Panc1 (cell line): ENCODE measurements around the gene SNTG2. TPM values are rescaled to one million over a fixed set of nuclear protein-coding genes. Genes with fewer than 3 reads are reported as not detected.

Experiments used
- ATAC-seq: fragments of 200-7000 bp; cut with Tn5 transposase; 2 replicates; pipeline ENCODE4 v1.9.1; 2020; ENCODE audit warnings: mild to moderate bottlenecking, moderate library complexity
- BruUV-seq: library from RNA; stranded (reverse); fragments of 400-500 nt; replicated peaks from 2 replicates; lab custom pipeline; 2021; lab: Mats Ljungman, UMichigan
- CTCF ChIA-PET: fragments of 300-600 bp; sonication (Branson Sonifier 250); formaldehyde crosslinking; loops from one replicate; lab custom pipeline; 2022; ENCODE audit warnings: antibody characterized with exemption; lab: Charles Lee
- POLR2A ChIA-PET: fragments of 300-600 bp; sonication (Branson Sonifier 250); formaldehyde crosslinking; loops from one replicate; lab custom pipeline; 2022; ENCODE audit warnings: antibody characterized with exemption; lab: Charles Lee
- DNase-seq: peaks from one replicate; pipeline ENCODE4 v3.0.0-alpha.2; 2010; ENCODE audit warnings: low read depth, low spot score
- H3K27ac ChIP-seq: 2 replicates; pipeline ENCODE4 v1.5.1; 2011; ENCODE audit warnings: mild to moderate bottlenecking, low read length, inconsistent platforms
- H3K27me3 ChIP-seq: fragments of 200-500 bp; sonication (Bioruptor generic); 2 replicates; pipeline ENCODE4 v1.6.0; 2014; ENCODE audit warnings: low read length, inconsistent platforms; ENCODE audit not compliant: control insufficient read depth, insufficient read depth
- H3K36me3 ChIP-seq: fragments of 200-500 bp; sonication (Bioruptor generic); 2 replicates; pipeline ENCODE4 v1.5.1; 2014; ENCODE audit warnings: inconsistent platforms, mild to moderate bottlenecking, low read length, moderate library complexity; ENCODE audit not compliant: control insufficient read depth, insufficient read depth
- H3K4me1 ChIP-seq: 2 replicates; pipeline ENCODE4 v1.5.1; 2011; ENCODE audit warnings: inconsistent platforms, mild to moderate bottlenecking, low read length, moderate library complexity; ENCODE audit not compliant: control insufficient read depth, insufficient read depth
- H3K4me3 ChIP-seq, 2 experiments: 2 replicates each; pipeline ENCODE4 v1.5.1; 2011 to 2012; ENCODE audit warnings: low read depth in 2 of 2, low read length in 2 of 2, mild to moderate bottlenecking in 2 of 2, inconsistent platforms in 1 of 2, moderate library complexity in 1 of 2
- H3K9me3 ChIP-seq: fragments of 200-500 bp; sonication (Bioruptor generic); 2 replicates; pipeline ENCODE4 v1.5.1; 2014; ENCODE audit warnings: low read depth, mild to moderate bottlenecking, inconsistent platforms, low read length, moderate library complexity; ENCODE audit not compliant: control insufficient read depth, insufficient read depth
- POLR2AphosphoS5 ChIP-seq: IDR thresholded peaks from 2 replicates; pipeline ENCODE4 v1.6.1; 2012; ENCODE audit warnings: mild to moderate bottlenecking, low read depth, low read length, moderate library complexity
- SIN3A ChIP-seq: IDR thresholded peaks from 2 replicates; pipeline ENCODE4 v1.6.1; 2012; ENCODE audit warnings: low read depth, mild to moderate bottlenecking, low read length, moderate library complexity, borderline replicate concordance; ENCODE audit not compliant: insufficient read depth
- TCF7L2 ChIP-seq: IDR thresholded peaks from 2 replicates; pipeline ENCODE4 v1.6.1; 2011; ENCODE audit warnings: mild to moderate bottlenecking, low read depth, low read length, inconsistent platforms
- in situ Hi-C: cut with HindIII; loops from 2 replicates; pipeline ENCODE4 v1.10.0; 2016; ENCODE audit warnings: low sequenced_read_pairs, low pct_unique_long_range_greater_than_20kb
- intact Hi-C: fragments of 100-400 bp; cut with micrococcal nuclease; formaldehyde crosslinking; loops from one replicate; pipeline ENCODE4 v1.10.0; 2022; ENCODE audit not compliant: unreplicated experiment
- total RNA-seq: library from RNA; stranded (reverse); gene quantifications from one replicate; pipeline ENCODE4 v1.2.1, GENCODE V29; 2021; ENCODE audit not compliant: unreplicated experiment
- TF ChIP-seq, protein P1 (sequence below): fragments of 450-650 bp; IDR thresholded peaks from 2 replicates; pipeline ENCODE4 v1.5.1; 2017; ENCODE audit warnings: mild to moderate bottlenecking
- TF ChIP-seq, protein P2 (sequence below), 2 experiments: IDR thresholded peaks; 2 replicates each; pipeline ENCODE4 v1.6.1; 2011 to 2012; ENCODE audit warnings: low read depth in 2 of 2, control low read depth in 1 of 2, low read length in 1 of 2, mild to moderate bottlenecking in 1 of 2, moderate library complexity in 1 of 2; ENCODE audit not compliant: insufficient read depth in 1 of 2

SNTG2 gene
- total RNA-seq, 1 experiment from 2014 or later = not detected

DNA sequence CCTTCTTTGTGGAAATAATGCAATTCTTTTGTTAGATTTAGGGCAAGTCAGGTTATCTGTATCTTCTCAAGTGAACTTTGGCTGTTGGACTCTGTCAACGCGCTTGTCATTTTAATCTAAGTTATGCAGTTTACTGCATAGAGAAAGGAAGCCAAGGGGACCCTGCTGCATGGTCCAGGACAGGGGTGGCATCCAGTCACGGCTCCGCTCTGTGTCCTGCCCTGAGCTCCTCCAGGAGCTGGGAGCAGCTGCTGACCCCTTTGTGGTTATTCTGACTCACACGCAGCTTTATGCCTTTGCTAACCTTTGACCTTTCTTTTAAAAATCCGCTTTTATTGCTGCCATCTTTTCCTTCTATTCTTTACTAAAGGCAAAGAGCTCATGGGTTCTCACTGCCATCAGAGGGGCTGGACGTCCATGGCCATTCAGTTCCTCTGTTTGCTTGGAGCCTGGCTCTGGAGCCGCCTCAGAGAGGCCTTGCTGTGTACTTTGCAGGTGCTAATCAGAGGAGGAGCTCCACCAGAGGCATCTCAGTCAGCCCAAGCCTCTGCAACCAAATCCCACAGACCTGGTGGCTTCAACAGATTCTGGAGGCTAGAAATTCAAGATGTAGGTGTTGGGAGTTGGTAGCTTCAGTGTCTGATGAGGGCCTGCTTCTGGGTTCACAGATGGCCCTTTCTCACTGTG, 39.3 kb downstream of the SNTG2 start:
- no peak for ATAC-seq
- ChIA-PET POLR2A (no interaction called here), CTCF (no interaction called here)
- Histone ChIP-seq H3K36me3 (no peaks in the 10 kb centered on the region), H3K4me3 (no peak overlapping the region), H3K9me3 (no peaks in the 10 kb centered on the region), H3K27me3 (peaks cover 2% of the 10 kb centered on the region; the same call in 1 of the 2 replicates), H3K4me1 (no peaks in the 10 kb centered on the region), H3K27ac (no peak overlapping the region)
- no peak for DNase-seq
- TF ChIP-seq TCF7L2 (no peak), POLR2AphosphoS5 (no peak), SIN3A (no peak)
- TF ChIP-seq, protein P1, sequence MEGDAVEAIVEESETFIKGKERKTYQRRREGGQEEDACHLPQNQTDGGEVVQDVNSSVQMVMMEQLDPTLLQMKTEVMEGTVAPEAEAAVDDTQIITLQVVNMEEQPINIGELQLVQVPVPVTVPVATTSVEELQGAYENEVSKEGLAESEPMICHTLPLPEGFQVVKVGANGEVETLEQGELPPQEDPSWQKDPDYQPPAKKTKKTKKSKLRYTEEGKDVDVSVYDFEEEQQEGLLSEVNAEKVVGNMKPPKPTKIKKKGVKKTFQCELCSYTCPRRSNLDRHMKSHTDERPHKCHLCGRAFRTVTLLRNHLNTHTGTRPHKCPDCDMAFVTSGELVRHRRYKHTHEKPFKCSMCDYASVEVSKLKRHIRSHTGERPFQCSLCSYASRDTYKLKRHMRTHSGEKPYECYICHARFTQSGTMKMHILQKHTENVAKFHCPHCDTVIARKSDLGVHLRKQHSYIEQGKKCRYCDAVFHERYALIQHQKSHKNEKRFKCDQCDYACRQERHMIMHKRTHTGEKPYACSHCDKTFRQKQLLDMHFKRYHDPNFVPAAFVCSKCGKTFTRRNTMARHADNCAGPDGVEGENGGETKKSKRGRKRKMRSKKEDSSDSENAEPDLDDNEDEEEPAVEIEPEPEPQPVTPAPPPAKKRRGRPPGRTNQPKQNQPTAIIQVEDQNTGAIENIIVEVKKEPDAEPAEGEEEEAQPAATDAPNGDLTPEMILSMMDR = no peak
- TF ChIP-seq, protein P2, sequence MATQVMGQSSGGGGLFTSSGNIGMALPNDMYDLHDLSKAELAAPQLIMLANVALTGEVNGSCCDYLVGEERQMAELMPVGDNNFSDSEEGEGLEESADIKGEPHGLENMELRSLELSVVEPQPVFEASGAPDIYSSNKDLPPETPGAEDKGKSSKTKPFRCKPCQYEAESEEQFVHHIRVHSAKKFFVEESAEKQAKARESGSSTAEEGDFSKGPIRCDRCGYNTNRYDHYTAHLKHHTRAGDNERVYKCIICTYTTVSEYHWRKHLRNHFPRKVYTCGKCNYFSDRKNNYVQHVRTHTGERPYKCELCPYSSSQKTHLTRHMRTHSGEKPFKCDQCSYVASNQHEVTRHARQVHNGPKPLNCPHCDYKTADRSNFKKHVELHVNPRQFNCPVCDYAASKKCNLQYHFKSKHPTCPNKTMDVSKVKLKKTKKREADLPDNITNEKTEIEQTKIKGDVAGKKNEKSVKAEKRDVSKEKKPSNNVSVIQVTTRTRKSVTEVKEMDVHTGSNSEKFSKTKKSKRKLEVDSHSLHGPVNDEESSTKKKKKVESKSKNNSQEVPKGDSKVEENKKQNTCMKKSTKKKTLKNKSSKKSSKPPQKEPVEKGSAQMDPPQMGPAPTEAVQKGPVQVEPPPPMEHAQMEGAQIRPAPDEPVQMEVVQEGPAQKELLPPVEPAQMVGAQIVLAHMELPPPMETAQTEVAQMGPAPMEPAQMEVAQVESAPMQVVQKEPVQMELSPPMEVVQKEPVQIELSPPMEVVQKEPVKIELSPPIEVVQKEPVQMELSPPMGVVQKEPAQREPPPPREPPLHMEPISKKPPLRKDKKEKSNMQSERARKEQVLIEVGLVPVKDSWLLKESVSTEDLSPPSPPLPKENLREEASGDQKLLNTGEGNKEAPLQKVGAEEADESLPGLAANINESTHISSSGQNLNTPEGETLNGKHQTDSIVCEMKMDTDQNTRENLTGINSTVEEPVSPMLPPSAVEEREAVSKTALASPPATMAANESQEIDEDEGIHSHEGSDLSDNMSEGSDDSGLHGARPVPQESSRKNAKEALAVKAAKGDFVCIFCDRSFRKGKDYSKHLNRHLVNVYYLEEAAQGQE (IDR thresholded peaks at IDR 0.05; ENCODE audit: insufficient read depth in 1 of 2, low read depth in 2 of 2, low read length in 1 of 2) = no peak
- intact Hi-C loops = no loop called here
- in situ Hi-C loops = no loop called here
- no TSS peak for BruUV-seq

DNA sequence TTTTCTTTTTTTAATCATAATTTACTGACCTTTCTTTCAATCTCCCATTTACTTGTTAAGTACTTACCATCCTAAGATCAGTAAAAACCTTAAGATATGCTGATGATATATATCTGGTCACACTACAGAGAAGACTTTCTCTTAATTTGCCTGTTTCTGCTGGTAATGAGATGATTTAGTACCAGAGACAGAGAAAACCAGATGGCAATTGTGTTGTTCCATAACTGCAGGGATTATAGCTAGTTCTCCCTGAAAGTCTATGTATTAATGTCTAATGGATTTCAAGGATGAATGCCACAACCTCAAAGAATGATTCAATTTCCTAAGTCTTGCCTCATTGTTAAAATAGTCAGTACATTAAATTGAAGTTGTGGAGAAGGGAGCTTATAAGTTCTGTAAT, 40.3 kb downstream of the SNTG2 start:
- no peak for TF ChIP-seq SIN3A
- ATAC-seq = no peak
- intact Hi-C loops (no loop called here), in situ Hi-C loops (no loop called here)
- Histone ChIP-seq H3K27me3 (peaks cover 2% of the 10 kb centered on the region; the same call in 1 of the 2 replicates), H3K4me3 (no peak overlapping the region), H3K36me3 (no peaks in the 10 kb centered on the region), H3K27ac (no peak overlapping the region), H3K9me3 (no peaks in the 10 kb centered on the region), H3K4me1 (no peaks in the 10 kb centered on the region)
- ChIA-PET POLR2A (no interaction called here), CTCF (no interaction called here)
- no peak for DNase-seq
- BruUV-seq = no TSS peak

DNA sequence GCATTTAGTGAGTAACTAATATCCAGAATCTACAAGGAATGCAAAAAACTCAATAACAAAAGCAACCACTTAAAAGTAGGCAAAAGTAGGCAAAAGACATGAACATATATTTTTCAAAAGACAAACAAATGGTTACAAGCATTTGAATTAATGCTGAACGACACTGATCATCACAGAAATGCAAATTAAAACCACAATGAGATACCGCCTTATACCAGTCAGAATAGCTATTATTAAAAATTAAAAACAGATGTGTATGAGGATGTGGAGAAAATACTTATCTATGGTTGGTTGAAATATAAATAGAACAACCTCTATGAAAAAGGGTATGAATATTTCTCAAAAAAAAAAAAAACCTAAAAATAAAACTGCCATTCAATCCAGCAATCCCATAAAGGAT, 51.7 kb downstream of the SNTG2 start:
- POLR2A ChIA-PET = interaction anchor here (0.6 kb wide), 1 partner anchor 18 kb away, joined by 3 read pairs; no protein-coding TSS in a partner anchor
- intact Hi-C loops (no loop called here), in situ Hi-C loops (no loop called here)
- H3K27me3 ChIP-seq = peaks cover 3% of the 10 kb centered on the region; the same call in 1 of the 2 replicates
- H3K27ac ChIP-seq = no peak overlapping the region
- no peak for ATAC-seq
- no peak for DNase-seq
- no peaks in the 10 kb centered on the region for H3K4me1 ChIP-seq
- no peak for TF ChIP-seq TCF7L2
- TF ChIP-seq, protein P2 (IDR thresholded peaks at IDR 0.05; ENCODE audit: insufficient read depth in 1 of 2, low read depth in 2 of 2, low read length in 1 of 2) = no peak
- TF ChIP-seq, protein P1 = no peak
- no peak for TF ChIP-seq SIN3A
- TF ChIP-seq POLR2AphosphoS5 = no peak
- H3K4me3 ChIP-seq = no peak overlapping the region
- no peaks in the 10 kb centered on the region for H3K9me3 ChIP-seq
- BruUV-seq = no TSS peak
- CTCF ChIA-PET = no interaction called here
- H3K36me3 ChIP-seq = no peaks in the 10 kb centered on the region
